ENCODE measurements around the gene PDZD4.

- TF ChIP-seq CTCF (optimal IDR thresholded peaks at IDR 0.05 in 1 of 3, IDR thresholded peaks at IDR 0.05 in 1 of 3, conservative IDR thresholded peaks at IDR 0.05 in 1 of 3; ENCODE audit: extremely low read depth in 1 of 3, insufficient read depth in 2 of 3, low read length in 3 of 3) = no peak
- no peak for TF ChIP-seq EZH2 (IDR thresholded peaks at IDR 0.05; ENCODE audit: low read length)
Observed at GRCh38 chrX:153769865-153770600, 60.3 kb downstream of the PDZD4 start.

All from keratinocyte (primary cell).